Effector memory CD8-positive, alpha-beta T cell (primary cell): Measurements from ENCODE around the gene ZFYVE26.
"Not testable (repeated sequence)": the region's sequence is repeated elsewhere in the genome, so short reads cannot be mapped to it uniquely, and the experiment has no call there.

Experiments used
- ATAC-seq: fragments of 150-1000 bp; cut with Tn5 transposase; replicated peaks from 2 replicates; pipeline ENCODE4 v1.10.0; 2021; ENCODE audit warnings: mild to moderate bottlenecking, moderate library complexity
- DNase-seq, 3 experiments: peaks; one replicate each; pipeline ENCODE4 v3.0.0; 2021
- H3K27ac Mint-ChIP-seq, 2 donors: one replicate each; pipeline ENCODE4 v1.8.0; 2022; ENCODE audit warnings: mild to moderate bottlenecking in 2 of 2, mixed read lengths in 2 of 2, moderate library complexity in 2 of 2
- H3K27me3 Mint-ChIP-seq, 2 donors: one replicate each; pipeline ENCODE4 v1.8.0; 2022; ENCODE audit warnings: mixed read lengths in 2 of 2
- H3K36me3 Mint-ChIP-seq: one replicate; pipeline ENCODE4 v1.8.0; 2022; ENCODE audit warnings: mild to moderate bottlenecking, moderate library complexity, mixed read lengths; ENCODE audit not compliant: insufficient read depth
- H3K4me1 Mint-ChIP-seq, 2 donors: one replicate each; pipeline ENCODE4 v1.8.0; 2022; ENCODE audit warnings: low read depth in 2 of 2, mixed read lengths in 2 of 2
- H3K4me3 Mint-ChIP-seq, 2 donors: one replicate each; pipeline ENCODE4 v1.8.0; 2022; ENCODE audit warnings: mild to moderate bottlenecking in 2 of 2, mixed read lengths in 2 of 2, moderate library complexity in 2 of 2
- H3K9me3 Mint-ChIP-seq, 2 donors: one replicate each; pipeline ENCODE4 v1.8.0; 2022; ENCODE audit warnings: mixed read lengths in 2 of 2

ZFYVE26 gene

DNA sequence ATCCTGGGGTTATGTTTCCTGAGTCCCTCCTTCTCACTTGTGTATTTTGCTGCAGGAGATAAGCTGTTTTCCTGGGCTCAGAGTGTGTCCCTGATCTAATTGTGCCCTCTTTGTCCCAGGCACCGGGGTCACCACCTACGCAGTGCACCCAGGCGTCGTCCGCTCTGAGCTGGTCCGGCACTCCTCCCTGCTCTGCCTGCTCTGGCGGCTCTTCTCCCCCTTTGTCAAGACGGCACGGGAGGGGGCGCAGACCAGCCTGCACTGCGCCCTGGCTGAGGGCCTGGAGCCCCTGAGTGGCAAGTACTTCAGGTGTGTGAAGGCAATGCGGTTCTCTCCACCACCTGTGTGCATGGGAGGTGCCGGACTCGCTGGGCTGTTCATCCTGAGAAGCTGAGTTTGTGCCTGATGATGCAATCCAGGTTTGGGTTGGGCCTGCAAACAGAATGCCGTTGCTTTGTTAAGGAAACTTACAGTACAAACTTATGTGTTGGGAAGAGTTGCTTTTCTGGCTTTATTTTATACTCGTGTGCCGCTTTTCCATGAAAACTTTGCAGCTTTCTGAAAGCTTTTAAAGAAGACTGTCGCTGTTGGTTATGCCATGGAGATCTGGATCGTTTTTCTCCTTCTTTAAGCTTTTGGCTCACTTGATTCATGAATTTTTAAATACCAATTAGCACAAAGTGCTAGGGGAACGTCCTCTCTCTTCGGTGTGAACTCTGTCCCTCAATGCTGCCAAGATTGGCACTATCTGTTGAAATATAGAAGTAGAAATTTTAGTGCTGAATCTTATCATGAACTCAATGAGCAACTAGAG is 87.1 kb downstream of the ZFYVE26 start:
- Mint-ChIP-seq H3K4me3 (no peak overlapping the region), H3K4me1 (no peaks in the 10 kb centered on the region), H3K27me3 (peaks cover 3 to 28% of the 10 kb centered on the region in 2 donors), H3K27ac (no peak overlapping the region), H3K36me3 (no peaks in the 10 kb centered on the region), H3K9me3 (no peaks in the 10 kb centered on the region)
- DNase-seq: no peak
- ATAC-seq: no peak

DNA sequence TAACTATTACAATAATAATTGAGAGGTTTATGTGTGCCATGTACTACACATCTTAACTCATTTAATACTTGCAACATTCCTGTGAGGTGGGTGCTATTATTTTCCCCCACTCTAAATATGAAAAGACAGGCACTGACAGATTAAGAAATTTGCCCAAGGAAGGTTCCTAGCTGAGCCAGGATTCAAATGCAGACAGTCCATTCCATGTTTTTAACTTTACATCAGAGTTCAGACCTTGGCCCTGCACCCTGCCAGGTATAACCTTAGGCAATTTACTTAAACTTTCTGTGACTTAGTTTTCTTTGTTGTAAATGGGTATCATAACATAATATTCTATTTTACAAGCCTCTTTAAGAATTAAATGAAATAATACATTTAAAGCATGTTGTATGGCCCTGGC is 88.1 kb downstream of the ZFYVE26 start:
- DNase-seq: no peak
- no peak for ATAC-seq
- H3K27me3 Mint-ChIP-seq: peaks cover 10 to 39% of the 10 kb centered on the region in 2 donors
- no peaks in the 10 kb centered on the region for H3K9me3 Mint-ChIP-seq
- H3K36me3 Mint-ChIP-seq: no peaks in the 10 kb centered on the region
- H3K27ac Mint-ChIP-seq: no peak overlapping the region
- no peaks in the 10 kb centered on the region for H3K4me1 Mint-ChIP-seq
- no peak overlapping the region for H3K4me3 Mint-ChIP-seq

GRCh38 chr14:67727361-67727760 is 89.0 kb downstream of the ZFYVE26 start:
- H3K4me3 Mint-ChIP-seq: no peak overlapping the region
- H3K4me1 Mint-ChIP-seq: peaks cover 4% of the 10 kb centered on the region in 2 donors
- no peaks in the 10 kb centered on the region for H3K9me3 Mint-ChIP-seq
- no peak overlapping the region for H3K27ac Mint-ChIP-seq
- DNase-seq: no peak
- no peaks in the 10 kb centered on the region for H3K36me3 Mint-ChIP-seq
- ATAC-seq: no peak
- peaks cover 18 to 48% of the 10 kb centered on the region in 2 donors for H3K27me3 Mint-ChIP-seq

DNA sequence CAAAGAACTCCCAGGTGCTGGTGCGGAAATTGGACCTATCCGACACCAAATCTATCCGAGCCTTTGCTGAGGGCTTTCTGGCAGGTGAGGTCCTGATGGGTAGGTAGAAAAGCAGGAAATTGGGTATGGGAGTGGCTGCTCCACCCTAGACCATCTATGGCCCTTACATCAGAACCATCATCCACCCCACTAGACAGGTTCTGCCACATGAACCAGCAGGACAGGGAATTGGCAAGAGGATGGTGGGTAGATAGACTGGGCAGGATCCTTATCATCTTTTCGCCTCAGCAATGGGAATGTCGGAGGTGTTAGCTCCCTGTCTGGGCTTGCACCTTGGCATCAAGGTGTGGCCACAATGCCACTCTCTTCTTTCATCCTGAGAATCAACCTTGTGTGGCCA is 91.2 kb downstream of the ZFYVE26 start:
- Mint-ChIP-seq H3K27me3 (peaks cover 35 to 65% of the 10 kb centered on the region in 2 donors), H3K27ac (no peak overlapping the region), H3K4me1 (peaks cover 4 to 7% of the 10 kb centered on the region in 2 donors), H3K4me3 (no peak overlapping the region), H3K9me3 (no peaks in the 10 kb centered on the region), H3K36me3 (no peaks in the 10 kb centered on the region)
- ATAC-seq: no peak
- DNase-seq: no peak

- Mint-ChIP-seq H3K36me3 (peaks cover 3% of the 10 kb centered on the region), H3K9me3 (no peaks in the 10 kb centered on the region), H3K27ac (no peak overlapping the region), H3K4me1 (peaks cover 4 to 7% of the 10 kb centered on the region in 2 donors), H3K27me3 (peaks cover 35 to 65% of the 10 kb centered on the region in 2 donors), H3K4me3 (no peak overlapping the region)
- ATAC-seq (no peak), DNase-seq (no peak)
Observed at GRCh38 chr14:67722293-67722692, 94.1 kb downstream of the ZFYVE26 start.

GRCh38 chr14:67721875-67722274 is 94.5 kb downstream of the ZFYVE26 start:
- Mint-ChIP-seq H3K27ac (no peak overlapping the region), H3K36me3 (peaks cover 3% of the 10 kb centered on the region), H3K27me3 (peaks cover 35 to 62% of the 10 kb centered on the region in 2 donors)

GRCh38 chr14:67719866-67720265 is 96.5 kb downstream of the ZFYVE26 start:
- DNase-seq: no peak
- no peak overlapping the region for H3K27ac Mint-ChIP-seq
- H3K9me3 Mint-ChIP-seq: no peaks in the 10 kb centered on the region
- ATAC-seq: no peak
- peaks cover 4 to 7% of the 10 kb centered on the region in 2 donors for H3K4me1 Mint-ChIP-seq
- peaks cover 3% of the 10 kb centered on the region for H3K36me3 Mint-ChIP-seq
- H3K4me3 Mint-ChIP-seq: no peak overlapping the region
- H3K27me3 Mint-ChIP-seq: peaks cover 35 to 42% of the 10 kb centered on the region in 2 donors

More at GRCh38 chr14:67721875-67722274, 94.5 kb downstream of the ZFYVE26 start:
- no peak overlapping the region for H3K4me3 Mint-ChIP-seq
- H3K9me3 Mint-ChIP-seq: no peaks in the 10 kb centered on the region
- DNase-seq: no peak
- ATAC-seq: no peak
- H3K4me1 Mint-ChIP-seq: peaks cover 4 to 7% of the 10 kb centered on the region in 2 donors

DNA sequence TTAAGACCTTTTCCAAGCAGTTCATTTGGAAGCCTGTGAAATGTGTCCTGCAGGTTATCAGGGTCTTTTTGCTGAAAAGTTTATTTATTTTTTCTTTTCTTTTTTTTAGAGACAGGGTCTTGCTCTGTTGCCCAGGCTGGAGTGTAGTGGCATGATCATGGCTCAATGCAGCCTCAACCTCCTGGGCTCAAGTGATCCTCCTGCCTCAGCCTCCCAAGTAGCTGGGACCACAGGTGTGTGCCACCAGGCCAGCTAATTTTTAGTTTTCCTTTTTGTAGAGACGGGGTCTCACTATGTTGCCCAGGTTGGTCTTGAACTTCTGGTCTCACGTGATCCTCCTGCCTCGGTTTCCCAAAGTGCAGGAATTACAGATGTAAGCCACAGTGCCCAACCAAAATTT is 97.0 kb downstream of the ZFYVE26 start:
- peaks cover 33 to 37% of the 10 kb centered on the region in 2 donors for H3K27me3 Mint-ChIP-seq

DNA sequence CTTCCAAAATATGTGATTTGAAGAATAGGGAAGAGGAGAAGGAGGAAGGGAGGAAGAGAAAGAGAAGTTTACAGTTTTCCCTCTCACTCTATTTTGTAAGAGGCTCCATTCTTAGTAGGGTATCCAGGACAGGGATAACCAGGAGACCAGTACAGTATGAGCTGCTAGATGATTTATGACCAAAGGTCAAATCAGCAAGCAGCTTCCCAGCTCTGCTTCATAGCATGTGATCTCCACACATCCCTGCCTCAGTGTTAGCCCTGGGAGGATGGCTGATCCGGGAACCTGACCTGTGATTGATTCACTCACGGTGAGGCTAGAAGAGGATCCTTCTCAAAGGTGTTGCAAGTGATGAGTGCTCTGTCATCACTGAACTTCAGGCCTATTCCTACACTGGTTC is 98.1 kb downstream of the ZFYVE26 start:
- Mint-ChIP-seq H3K4me3 (no peak overlapping the region), H3K27ac (no peak overlapping the region), H3K27me3 (peaks cover 25 to 26% of the 10 kb centered on the region in 2 donors), H3K9me3 (no peaks in the 10 kb centered on the region), H3K4me1 (peaks cover 4 to 7% of the 10 kb centered on the region in 2 donors), H3K36me3 (peaks cover 3% of the 10 kb centered on the region)
- ATAC-seq (no peak), DNase-seq (no peak)

More for the DNA sequence above, 97.0 kb downstream of the ZFYVE26 start:
- not testable (repeated sequence) for ATAC-seq, H3K27ac Mint-ChIP-seq, H3K9me3 Mint-ChIP-seq, H3K36me3 Mint-ChIP-seq, H3K4me1 Mint-ChIP-seq, DNase-seq, H3K4me3 Mint-ChIP-seq

DNA sequence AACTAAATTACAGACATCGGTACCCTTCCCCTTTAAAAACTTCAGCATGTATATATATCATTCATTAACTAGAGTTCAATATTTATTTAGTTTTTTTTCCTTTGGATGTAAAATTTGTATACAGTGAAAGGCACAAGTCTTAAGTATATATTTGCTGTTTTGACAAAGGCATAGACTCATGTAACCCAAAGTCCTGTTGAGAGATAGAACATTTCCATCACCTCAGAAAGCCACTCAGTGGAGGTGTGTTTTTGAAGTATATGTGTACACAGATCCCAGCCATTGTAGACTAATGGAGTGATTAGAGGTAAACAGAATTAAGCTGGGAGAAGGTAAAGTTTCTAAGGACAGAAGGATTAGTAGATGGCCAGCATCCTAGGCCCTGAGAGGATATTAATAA is 99.3 kb downstream of the ZFYVE26 start:
- Mint-ChIP-seq H3K27ac (no peak overlapping the region), H3K9me3 (no peaks in the 10 kb centered on the region), H3K4me3 (no peak overlapping the region), H3K27me3 (peaks cover 13 to 14% of the 10 kb centered on the region in 2 donors), H3K4me1 (no peaks in the 10 kb centered on the region), H3K36me3 (peaks cover 3% of the 10 kb centered on the region)
- ATAC-seq (no peak), DNase-seq (no peak)

DNA sequence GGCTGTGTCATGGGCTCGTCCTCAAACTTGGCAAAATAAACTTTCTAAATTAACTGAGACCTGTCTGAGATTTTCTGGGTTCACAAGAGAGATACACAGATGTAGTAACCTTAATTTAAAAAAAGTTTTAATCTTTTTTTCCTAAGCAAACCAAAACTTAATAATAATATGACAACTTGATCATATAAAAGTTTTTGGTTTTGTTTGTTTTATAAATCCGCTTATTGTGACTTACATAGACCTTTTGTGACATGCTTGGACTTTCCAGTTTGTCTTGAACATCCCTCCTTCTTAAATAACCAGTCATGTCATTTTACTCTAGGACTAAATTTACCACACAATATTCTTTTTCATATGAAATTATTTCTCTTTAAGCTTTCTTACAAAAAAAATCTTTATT is 106.2 kb downstream of the ZFYVE26 start:
- no peak overlapping the region for H3K27ac Mint-ChIP-seq
- peaks cover 7 to 8% of the 10 kb centered on the region in 2 donors for H3K27me3 Mint-ChIP-seq

GRCh38 chr14:67709796-67710195 is 106.6 kb downstream of the ZFYVE26 start:
- H3K36me3 Mint-ChIP-seq, H3K4me3 Mint-ChIP-seq, H3K27ac Mint-ChIP-seq, DNase-seq, H3K4me1 Mint-ChIP-seq, ATAC-seq, H3K9me3 Mint-ChIP-seq: not testable (repeated sequence)
- H3K27me3 Mint-ChIP-seq: peaks cover 9 to 12% of the 10 kb centered on the region in 2 donors

More for the DNA sequence above, 106.2 kb downstream of the ZFYVE26 start:
- Mint-ChIP-seq H3K4me3 (no peak overlapping the region), H3K4me1 (no peaks in the 10 kb centered on the region), H3K36me3 (no peaks in the 10 kb centered on the region), H3K9me3 (no peaks in the 10 kb centered on the region)
- ATAC-seq (no peak), DNase-seq (no peak)

GRCh38 chr14:67709346-67709745 is 107.0 kb downstream of the ZFYVE26 start:
- not testable (repeated sequence) for H3K4me3 Mint-ChIP-seq, ATAC-seq, DNase-seq, H3K27ac Mint-ChIP-seq, H3K36me3 Mint-ChIP-seq, H3K9me3 Mint-ChIP-seq, H3K4me1 Mint-ChIP-seq
- peaks cover 12 to 17% of the 10 kb centered on the region in 2 donors for H3K27me3 Mint-ChIP-seq

DNA sequence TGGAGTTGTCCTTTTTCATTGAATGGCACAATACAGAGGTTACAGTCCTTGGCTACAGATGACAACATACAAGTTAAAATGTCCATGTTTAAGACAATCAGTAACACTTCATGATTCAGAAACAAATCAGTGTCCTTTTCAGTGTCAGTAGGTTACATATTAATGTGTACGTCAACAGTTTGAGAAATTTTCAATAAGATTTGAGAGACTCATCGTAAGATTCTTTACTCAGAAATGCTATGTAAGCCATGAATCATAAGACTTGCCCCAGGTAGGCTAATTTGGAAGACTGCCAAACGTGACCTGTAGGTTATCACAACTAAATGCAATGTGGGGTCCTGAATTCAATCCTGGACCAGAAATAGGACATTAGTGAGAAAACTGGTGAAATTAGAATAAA is 111.2 kb downstream of the ZFYVE26 start:
- H3K9me3 Mint-ChIP-seq: no peaks in the 10 kb centered on the region
- no peaks in the 10 kb centered on the region for H3K4me1 Mint-ChIP-seq
- no peak overlapping the region for H3K4me3 Mint-ChIP-seq
- H3K27ac Mint-ChIP-seq: no peak overlapping the region
- H3K36me3 Mint-ChIP-seq: no peaks in the 10 kb centered on the region
- H3K27me3 Mint-ChIP-seq: peaks cover 12 to 19% of the 10 kb centered on the region in 2 donors
- DNase-seq (no peak), ATAC-seq (no peak)
